ENCODE results near the gene ADGRG6.

The ADGRG6 gene

DNA sequence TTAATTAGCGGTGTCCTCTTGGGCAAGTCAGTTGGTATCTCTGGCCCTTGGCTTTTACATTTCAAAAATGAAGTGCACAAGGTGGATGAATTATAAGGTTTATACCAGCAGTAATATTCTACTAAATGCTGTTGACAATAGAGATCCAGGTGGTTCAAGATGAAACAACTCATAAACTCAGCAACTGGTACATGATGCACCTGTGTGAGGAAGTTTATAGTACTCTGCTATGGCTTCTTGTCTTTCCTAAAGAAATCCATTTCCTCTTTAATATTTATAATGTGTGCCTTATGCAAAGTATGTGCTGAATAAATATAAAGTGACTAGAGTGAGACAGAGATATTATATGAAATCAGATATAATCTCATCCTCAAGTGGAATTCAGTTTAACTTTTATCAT lies 48.5 kb downstream of the ADGRG6 start:
- DNase-seq, result no peak

- DNase-seq, result no peak
Observed at GRCh38 chr6:142353690-142354089, 51.9 kb downstream of the ADGRG6 start.

DNA sequence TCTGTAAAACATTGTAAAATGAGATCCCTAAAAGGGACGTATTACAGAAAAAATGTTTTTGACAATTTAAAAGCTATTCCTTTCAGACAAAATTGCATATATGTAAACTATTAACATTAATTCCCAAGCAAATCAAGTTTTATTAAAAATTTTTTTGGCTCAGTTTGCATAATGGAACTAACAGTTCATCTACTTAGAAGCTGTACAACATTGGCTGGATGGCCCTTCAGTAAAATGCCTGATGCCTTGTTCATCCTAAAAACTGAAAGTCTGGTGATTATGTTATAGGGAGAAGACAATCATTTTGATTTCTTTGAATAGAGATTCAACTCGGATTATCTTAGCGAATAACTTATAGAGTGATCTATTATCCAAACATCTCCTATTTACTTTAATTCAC lies 52.8 kb downstream of the ADGRG6 start:
- no peak for DNase-seq

DNA sequence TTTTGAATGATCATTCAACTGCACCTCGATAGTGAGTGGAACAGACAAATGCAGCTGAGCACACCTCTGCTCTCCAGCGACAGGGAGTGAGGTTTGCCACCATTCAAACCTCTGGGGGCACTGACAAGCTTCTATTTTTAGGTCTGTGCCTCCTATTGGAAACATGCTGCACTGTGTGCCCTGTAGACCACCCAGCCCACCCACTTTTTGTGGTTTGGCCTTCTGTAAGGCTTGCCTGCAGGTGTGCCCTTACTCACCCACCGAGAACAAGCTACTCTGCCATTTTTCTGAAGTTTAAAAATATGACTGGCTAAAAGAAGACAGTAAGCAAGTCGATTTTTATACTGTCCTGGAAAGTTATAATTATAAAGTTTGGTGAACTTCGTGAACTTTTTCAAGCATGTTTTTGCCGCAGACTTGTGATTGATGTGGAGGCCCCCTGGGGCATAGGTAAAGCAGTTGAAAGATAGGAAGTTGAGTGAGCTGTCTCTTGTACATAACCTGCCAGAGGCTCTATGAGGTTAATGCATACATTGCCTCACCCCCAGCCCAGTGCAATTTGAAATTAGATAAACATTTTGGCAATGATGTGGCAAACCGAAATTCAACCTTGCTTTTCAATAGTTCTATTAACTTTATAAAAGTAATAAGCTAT lies 53.8 kb downstream of the ADGRG6 start:
- no peak for DNase-seq

DNA sequence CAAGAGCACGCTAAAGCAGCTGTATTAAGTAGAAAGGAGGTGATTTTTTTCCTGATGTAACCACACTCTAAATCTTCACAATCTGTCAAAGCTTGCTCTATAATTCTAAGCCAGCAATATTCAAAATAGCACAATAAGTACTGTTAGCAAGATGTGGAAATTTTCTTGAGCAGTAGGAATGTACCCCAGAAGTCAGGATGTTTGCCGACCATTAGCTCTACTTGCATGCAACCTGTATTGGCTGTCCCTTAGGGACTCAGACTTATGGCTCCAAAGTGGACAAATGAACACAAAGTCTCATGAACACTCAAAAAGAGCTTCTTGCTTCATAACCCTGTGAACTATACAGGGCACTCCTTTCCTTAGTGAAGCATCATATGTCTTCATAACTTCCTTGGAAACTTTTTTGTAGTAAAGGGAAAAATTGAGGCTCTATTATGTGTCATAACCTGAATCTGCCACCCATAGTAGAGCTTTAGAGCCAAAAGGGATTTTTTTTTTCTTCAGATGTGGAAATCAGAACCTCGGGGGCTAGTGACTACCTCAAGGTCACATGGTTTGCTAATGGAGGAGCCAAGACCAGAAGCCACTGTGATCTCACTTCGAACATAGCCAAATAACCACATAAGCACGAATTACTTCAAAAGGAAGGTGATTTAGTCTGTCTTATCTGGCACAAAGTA lies 54.5 kb downstream of the ADGRG6 start:
- DNase-seq, result no peak

- DNase-seq, result no peak
Observed at GRCh38 chr6:142356884-142357225, 55.0 kb downstream of the ADGRG6 start.

- DNase-seq, result no peak
Observed at GRCh38 chr6:142357879-142358278, 56.1 kb downstream of the ADGRG6 start.

DNA sequence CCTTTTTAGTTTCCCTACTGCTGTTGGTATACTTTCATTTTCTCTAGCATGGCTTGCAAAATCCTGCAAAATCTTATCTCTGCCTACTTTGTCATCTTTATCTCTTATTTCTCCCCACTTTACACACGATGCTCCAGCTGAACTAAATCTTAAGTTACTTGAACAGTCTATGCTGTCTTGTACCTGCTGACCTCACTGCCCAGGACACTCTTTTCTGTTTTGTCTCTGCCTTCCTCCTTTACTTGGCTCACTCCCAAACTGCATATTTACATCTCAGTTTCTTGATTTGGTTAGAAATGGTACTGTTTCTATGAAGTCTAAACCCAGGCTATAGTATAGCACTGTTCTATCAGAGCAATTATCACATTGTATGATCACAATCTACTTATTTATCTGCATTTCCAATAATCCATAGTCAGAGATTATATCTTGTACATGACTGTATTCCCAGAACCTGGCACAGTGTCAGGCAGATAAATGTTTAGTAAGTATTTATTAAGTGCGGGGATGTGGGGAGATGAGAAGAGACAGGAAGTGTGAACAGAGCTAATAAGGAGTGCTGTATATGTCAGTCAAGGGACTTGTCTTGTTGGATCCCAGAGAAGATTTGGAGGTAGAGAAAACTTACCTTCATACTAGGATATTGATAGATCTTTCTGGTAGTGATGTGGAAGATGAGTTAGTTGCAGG lies 57.6 kb downstream of the ADGRG6 start:
- no peak for DNase-seq

GRCh38 chr6:142361345-142361744 lies 59.5 kb downstream of the ADGRG6 start:
- DNase-seq, result no peak

- peak; percentile 16 for DNase-seq
Observed at GRCh38 chr6:142361779-142362750, 60.3 kb downstream of the ADGRG6 start.

DNA sequence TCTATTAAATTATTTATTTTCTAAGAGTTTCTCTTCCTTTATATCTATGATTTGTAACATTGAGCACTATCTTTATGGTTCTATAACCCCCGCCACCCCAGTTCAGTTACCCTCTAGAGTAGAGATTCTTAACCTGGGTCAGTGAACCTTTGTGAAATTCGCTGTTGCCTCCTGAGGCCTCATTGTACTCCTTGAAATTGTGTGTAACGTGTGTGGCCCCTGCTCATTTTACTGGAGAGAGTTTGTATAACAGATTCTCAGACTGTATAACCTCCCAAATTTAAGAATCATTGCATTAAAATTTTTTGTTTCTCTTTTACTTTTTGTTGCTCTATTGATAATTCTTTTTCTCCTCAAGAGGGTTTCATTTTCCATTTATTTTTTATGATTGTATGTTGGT lies 65.3 kb downstream of the ADGRG6 start:
- no peak for DNase-seq

DNA sequence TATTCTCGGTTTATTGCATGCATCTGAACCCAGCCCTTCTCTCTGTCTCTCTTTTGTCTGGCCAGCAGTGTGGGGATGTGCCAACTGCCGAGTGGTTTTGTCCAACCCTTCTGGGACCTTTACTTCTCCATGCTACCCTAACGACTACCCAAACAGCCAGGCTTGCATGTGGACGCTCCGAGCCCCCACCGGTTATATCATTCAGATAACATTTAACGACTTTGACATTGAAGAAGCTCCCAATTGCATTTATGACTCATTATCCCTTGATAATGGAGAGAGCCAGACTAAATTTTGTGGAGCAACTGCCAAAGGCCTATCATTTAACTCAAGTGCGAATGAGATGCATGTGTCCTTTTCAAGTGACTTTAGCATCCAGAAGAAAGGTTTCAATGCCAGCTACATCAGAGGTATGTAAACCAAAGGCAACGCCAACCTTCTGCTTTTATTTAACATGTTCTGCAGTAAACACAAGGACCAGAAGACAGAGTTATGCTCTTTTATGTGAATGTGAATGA lies 65.8 kb downstream of the ADGRG6 start:
- DNase-seq, result no peak

GRCh38 chr6:142369266-142369665 lies 67.5 kb downstream of the ADGRG6 start:
- no peak for DNase-seq

GRCh38 chr6:142372348-142372747 lies 70.5 kb downstream of the ADGRG6 start:
- DNase-seq, result peak; percentile 42

- peak; percentile 2 for DNase-seq
Observed at GRCh38 chr6:142373268-142374090, 71.7 kb downstream of the ADGRG6 start.

DNA sequence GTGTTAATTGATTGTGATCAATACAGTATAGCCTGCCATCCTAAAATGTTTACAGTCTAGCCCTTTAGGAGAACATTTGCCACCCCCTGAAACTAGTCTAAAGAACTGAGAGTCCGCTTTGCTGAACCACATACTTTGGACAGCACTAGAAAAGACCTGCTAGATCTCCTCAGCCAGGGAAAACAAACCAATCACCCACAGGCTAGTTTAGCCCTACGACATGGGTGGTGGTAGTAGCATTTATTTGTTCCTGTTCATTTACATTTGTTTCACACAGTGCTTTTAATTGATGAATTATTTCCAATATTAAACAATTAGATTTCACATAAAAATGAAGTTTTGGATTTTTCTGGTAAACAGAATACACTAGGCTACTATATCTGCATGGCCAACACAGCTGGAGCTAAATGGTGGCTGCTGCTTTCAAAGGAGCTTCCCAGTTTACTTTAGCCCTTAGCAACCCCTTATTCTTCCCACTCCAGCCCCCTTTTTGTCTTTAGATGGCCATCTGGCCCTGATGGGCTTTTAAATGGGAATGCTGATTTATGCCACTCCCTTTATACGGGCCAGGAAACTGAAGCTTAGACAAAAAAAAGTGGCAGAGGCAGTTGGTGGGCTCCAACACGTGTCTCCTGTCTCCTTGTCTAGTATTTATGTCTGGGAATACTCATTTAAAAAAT lies 72.4 kb downstream of the ADGRG6 start:
- DNase-seq, result peak; percentile 4

GRCh38 chr6:142374965-142375733 lies 73.3 kb downstream of the ADGRG6 start:
- peak; percentile 81 for DNase-seq

DNA sequence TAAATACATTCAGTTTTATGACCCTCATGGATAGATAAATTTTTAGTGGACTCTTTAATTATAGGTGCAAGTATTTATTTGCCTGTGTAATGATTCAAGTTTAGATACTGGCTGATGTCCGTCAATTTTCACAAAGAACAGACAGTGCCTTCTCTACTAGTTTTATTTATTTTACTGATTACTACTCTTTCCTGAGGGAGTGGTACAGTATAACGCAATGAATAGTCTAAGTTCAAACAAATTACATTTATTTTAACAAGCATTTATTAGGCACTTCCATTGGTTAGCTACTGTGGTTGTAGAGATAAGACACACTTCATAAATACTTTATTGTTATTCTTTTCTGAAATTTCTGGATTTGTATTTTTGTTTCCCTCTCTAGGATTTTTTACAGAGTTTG lies 74.3 kb downstream of the ADGRG6 start:
- DNase-seq, result no peak

- peak; percentile 38 for DNase-seq
Observed at GRCh38 chr6:142376800-142377496, 75.1 kb downstream of the ADGRG6 start.

DNA sequence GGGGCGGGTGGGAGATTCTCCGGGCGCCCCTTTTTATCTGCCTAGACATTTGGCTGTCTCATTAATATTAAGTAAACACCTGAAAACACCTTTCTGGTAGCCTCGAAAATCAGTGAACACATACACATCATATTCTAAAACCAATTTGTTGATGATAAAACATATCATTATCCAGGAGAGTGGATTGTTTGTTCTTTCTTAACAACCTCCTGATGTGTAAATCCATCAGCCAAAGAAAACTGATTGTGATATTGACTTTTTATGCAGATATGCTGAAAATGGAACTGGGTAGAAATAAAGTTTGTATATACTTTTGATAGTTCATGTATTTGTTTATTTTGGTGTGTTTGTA lies 75.7 kb downstream of the ADGRG6 start:
- no peak for DNase-seq

All from DMS53 (cell line).